GM21737 (cell line): ENCODE measurements around the gene PHACTR2.

Source experiments
- ATAC-seq: cut with Tn5 transposase; IDR thresholded peaks from one replicate; pipeline ENCODE4 v1.9.1; 2021; ENCODE audit warnings: mild to moderate bottlenecking, moderate library complexity; ENCODE audit not compliant: unreplicated experiment

The PHACTR2 gene

DNA sequence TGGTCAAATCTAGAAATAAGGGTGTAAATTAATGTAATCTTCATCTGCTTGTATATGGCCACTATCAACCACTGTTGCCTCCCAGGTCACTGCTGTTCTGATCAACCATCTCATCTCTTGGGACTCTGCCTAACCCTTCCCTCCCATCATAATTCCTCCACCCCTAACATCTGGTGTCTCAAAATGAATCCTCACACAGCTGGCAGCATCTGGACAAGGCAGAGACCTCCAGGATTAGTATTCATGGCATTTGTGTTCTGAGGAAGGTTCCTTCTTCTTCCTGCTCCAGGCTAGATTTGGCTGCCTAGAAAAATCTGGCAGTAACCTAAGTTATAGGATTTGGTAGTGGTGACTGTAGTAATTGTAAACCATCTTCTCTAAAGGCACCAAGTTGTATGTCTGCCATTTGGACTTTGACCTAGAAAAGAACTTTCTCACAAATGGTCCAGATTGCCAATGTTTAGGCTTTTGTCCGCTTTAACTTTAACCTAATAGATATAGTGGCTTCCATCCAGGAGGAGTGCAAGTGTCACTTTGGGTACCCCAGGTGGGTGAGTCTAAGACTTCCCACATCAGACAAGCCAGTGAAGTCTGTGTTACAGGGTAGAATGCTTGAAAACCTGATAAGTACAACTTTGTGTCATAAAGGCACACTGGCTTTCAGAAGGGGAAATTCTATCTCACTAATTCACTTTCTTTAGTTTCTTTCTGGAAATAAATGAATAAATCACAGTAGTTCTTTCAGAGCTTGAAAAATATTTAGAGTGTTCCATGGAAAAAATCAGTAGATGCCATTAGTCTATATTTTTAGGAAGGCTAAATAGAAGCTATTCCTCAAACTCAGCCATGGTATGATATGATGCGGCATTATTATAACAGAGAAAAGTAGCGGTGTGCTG is 3.0 kb upstream of the PHACTR2 start:
- no peak for ATAC-seq

DNA sequence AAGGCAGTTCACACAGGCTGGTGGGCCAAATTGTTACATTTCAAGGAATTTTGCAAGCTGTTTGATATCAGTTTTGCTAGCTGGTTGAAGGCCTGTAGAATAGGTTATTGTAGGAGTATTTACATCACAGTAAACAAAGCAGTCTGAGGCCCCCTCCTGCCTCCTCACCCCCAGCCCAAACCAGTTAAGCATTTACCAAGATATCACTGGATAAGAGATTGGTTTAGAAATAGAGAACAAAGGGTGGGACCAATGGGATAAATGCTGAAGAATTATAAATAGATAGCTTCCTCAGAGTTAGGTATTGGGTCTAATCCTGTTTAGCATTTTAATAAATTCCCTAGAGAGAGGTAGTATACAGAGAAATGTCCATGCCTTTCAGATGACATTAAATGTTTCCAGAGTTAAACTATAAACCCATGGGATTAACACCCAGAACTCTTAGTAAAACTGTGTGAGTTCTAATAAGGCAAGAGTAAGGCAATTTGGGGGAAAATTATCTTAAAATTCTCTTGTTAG is 2.3 kb upstream of the PHACTR2 start:
- no peak for ATAC-seq

DNA sequence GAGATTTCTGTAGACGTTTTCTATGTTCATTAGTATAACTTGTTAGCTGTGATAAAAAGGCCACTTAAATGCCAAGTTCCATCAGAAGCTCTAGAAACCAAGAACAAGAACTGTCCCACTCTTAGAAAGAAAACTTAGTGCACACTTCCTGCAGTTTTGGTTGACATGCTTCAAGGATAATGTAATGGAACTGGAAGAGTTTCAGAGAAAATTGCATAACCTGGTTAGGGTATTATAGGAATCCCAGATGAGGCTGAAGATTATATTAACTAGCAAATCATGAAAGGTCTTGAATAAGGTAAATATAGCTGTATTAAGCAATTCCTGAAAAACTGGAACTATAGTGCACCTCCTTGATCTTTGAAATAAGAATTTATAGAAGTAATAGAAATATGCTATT is 1.8 kb upstream of the PHACTR2 start:
- ATAC-seq, result no peak

DNA sequence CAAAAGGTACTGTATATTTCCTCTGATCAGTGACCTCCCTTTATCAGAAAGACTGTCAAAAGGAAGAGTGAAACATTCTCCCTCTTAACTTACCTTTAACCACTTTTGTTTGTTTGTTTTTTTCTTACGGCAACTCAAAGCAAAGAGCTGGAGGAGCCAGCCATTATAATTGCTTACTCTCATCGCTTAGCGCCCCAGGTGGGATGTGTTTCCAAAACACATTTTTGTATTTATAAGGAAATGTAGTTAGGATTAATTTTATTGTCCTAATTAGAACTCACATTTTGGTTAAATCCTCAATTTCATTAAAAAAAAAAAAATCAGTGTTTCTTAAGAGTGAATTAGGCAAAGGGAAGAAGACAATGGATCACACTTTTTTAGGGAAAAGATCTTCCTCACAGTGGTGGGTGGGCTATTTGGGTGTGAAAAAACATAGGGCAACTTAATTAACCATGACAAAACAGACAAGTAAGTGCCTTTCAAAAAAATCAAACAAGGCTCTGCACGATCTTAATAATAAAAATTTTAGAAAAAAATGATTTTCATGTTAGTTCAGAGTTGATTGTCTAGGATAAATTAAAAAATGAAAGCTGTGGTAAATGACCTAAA is 1.2 kb upstream of the PHACTR2 start:
- ATAC-seq, result no peak

DNA sequence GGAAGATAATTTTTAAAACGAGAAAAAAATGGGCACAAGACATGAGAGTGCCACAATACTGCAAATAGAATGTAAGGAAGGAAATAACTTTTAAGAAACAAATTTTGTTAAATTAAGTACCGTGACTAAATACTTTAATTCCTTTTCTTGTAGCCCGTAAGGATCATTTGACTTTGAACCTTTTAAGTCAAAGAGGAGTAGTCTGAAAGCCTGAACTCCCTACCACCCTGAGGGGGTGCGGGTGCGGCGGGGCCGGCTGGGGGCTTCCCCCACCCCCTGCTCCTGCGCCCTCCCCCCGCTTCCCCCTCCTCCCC is 231 bp upstream of the PHACTR2 start:
- ATAC-seq, result no peak

DNA sequence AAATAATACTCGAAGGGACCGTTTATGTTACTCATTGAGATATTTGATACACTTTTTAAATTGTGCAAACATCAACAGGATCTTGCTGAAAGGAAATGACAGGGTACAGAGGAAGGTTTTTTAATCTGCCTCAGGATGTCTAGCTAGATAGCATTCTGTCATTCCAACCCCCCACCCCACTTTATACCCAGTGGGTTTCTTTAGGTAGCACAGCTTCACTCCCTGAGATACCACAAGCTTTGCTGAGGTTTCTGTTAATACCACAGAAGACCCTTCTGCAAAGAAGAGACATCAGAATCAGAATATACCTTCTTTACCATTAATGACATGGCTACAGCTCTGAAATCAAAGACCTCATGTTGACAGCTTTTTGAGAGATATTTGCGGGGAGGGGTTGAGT is 1.3 kb downstream of the PHACTR2 start:
- ATAC-seq, result no peak

DNA sequence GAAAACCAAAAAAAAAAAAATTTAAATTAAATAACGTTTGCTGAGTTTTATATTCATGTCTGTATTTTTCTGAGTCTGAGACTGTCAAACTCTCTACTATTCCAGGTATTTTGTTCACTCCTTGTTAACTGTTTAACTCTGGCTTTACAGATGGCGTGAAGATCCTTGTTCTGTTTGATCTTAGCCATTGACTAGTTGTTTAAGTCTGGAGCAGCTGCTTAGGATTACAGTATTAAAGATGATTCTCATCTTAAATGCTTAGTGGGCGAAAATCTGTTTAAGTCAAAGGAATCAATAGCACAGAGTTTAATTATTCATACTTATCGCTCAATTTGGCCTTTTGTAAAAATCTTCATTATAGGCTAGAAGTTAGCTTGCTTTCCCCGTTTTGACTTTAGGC is 2.4 kb downstream of the PHACTR2 start:
- no peak for ATAC-seq

DNA sequence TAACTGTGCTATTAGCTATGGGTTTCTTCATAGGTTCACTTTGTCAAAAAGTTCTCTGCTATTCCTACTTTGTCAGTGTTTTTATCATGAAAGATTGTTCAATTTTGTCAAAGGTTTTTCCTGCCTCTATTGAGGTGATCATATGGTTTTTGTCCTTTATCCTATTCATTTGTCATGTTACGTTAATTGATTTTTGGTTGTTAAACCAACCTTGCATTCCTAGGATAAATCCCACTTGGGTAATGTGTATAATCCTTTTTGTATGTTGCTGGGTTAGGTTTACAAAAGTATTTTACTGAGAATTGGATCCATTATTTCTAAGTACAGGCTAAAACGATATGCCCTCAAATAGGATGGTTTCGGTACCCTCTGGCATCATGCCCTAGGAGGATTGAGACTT is 5.0 kb downstream of the PHACTR2 start:
- ATAC-seq, result no peak

DNA sequence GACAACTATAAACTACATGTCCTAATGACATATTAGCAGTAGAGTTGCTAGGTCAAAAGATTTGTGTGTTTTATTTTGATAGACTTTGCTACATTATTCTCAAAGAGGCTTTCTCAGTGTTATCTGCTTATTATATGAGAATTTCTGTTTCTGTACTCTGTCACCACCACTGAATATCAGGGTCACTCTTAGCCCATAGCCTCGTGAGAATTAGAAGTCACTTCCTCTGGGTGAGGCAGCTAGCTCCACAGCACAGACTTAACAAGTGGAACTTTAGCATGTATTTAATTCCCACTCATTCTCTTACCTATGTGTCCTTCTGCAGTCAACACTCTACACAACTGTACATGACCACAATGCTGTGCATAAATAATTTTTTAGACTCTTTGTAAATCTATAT is 6.7 kb downstream of the PHACTR2 start:
- no peak for ATAC-seq

DNA sequence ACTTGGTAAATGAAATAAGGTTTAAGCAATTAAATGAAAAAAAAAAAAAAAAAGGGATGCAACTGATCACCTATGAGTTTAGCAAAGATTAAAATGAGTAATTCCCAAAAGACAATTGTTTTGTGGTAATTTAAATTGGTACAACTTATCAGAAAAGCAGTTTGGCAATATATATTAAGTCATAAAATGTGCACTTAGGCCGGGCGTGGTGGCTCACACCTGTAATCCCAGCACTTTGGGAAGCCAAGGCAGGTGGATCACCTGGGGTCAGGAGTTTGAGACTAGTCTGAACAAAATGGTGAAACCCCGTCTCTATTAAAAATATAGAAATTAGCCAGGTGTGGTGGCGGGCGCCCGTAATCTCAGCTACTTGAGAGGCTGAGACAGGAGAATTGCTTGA is 7.9 kb downstream of the PHACTR2 start:
- no peak for ATAC-seq

DNA sequence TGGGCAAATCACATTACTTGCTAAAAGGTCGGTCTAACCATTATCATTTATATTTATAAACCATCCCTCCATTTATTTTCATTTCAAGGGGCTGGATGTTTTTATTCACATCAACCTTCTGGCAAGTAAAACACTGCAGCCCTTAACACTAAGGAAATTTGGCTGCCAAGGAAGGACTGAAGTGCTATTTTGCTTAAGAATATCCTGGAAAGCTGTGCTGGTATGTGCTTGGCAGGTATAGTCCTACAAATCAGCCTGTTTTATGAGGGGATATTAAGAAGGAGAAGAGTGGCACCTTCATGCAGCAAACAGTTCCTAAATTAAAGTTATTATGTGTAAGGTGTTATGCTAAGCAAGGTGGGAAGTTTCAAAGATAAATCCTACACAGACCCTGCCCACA is 9.8 kb downstream of the PHACTR2 start:
- ATAC-seq, result no peak

DNA sequence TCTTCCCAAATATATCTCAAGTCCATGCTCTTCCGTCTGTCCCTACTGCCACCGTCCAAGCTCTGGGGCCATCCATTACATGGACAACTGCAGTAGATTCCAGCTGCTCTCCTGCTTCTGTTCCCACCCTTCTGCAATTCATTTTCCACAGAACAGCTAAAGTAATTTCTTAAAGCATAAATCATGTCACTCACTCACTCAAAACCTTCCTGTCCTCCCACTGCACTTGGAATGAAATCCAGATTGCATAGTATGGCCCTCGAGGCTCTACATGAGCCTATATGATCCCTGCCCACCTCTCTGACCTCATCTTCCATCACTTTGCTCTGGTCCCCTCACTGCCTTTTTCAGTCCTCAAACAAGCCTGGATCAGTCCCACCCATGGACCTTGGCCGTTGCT is 10.9 kb downstream of the PHACTR2 start:
- ATAC-seq, result no peak

DNA sequence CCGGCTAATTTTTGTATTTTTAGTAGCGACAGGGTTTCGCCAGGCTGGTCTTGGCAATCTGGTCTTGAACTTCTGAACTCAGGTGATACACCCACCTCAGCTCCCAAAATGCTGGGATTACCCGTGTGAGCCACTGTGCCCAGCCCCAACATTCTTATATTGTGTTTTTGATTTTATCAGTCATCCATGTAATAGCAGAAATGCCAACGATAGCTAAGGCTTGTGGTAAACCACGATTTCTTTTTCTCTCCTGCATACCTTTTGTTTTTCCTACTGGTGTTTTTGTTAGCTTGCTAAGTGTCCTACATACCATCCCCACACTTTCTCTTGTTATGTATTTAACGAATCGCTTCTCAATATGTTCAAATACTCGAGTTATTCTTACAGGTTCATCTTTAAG is 12.1 kb downstream of the PHACTR2 start:
- ATAC-seq, result no peak

DNA sequence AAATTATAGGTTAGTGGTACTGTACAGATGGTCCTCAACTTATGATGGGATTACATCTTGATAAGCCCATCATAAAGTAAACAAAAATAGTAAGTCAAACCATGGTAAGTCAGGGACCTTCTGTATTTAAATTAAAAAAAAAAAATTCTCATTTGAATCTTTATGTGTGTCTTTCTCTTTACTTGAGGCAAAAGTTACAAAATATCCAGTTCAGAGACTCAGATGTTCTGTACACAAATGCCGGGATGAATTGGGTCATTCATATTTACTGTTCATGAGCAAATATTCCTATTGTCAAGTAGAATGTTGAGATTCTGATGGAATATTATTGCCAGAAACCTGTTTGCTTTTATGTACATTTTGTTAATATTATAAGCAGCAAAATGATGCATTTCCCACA is 13.4 kb downstream of the PHACTR2 start:
- ATAC-seq, result no peak

DNA sequence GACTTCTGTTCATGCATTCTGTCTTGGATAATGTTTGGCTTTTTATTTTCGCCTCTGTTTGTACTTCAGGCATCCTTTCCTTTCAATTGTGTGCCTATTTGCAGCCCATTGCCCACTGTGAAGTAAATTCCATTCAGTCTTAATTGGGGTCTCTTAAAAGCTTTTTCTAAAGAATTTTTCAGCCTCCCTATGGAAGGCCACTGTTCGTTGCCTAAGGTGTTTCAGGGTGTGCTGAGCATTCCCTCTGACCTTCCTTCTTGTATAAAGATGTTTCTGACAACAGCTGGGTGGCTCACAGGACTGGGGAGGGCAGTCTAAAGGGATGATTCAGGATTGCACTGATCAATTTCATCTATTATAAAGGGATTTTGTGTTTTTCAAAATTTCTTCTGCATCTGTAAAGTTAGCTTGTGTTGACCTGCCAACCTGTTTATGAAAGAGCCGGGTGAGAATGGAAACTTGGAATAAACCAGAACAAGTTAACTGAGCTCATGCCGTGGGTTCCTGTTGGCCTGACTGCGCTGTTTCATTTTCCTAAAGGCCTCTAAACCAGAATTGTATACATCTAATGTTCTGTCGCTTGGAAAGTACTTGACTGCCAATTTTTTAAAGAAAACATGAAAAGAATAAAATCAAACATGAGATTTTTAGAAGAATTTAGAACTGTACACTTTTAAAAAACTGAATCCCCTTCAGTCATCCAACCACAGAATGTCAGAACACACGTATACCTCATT is 14.3 kb downstream of the PHACTR2 start:
- ATAC-seq, result no peak

DNA sequence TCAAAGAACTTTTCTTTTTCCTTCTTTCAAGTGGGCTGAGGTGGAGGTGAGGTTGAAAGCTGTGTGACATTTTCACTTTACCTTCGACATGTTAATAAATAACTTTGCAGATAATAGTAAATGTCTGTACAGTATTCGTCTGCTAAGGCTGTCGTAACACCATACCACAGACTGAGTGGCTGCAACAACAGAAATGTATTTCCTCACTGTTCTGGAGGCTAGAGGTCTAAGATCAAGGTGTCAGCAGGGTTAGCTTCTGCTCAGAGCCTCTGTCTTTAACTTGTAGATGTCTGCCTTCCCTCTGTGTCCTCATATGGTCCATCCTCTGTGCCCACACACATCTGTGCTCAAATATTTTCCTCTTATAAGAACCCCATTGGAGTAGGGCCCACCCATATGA is 14.9 kb downstream of the PHACTR2 start:
- no peak for ATAC-seq

DNA sequence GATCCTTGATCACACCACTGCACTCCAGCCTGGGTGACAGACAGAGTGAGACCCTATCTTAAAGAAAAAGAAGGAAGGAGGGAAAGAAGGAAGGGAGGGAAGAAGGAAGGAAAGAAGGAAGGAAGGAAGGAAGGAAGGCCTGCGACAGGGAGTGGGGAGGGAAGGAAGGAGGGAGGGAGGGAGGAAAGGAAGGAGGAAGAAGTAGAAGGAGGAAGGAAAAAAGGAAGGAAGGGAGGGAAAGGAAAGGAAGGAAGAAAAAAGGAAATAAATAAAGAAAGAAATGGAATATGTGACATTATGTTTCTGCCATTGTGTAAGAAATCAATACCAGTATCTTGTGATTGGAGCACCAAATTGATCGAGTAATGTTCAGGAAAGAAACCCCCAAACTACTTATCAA is 16.2 kb downstream of the PHACTR2 start:
- no peak for ATAC-seq

DNA sequence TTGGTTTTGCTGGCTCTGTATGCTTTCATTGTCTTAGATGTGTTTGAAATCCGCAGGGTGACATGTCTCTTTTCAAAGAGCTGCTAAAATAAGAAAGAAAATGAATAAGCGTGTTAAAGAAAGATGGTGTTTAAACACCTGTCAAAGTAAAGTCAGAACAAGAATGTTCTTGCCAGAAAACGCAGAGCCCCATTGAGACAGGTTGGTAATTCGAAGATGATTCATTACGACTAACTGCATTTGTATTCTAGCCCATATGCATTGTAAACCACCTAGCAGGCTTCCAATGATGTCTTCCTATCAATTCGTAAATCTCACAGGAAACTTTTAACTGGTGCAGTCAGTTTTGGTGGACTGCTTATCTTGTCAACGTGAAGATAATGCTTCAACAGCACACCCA is 16.8 kb downstream of the PHACTR2 start:
- no peak for ATAC-seq

DNA sequence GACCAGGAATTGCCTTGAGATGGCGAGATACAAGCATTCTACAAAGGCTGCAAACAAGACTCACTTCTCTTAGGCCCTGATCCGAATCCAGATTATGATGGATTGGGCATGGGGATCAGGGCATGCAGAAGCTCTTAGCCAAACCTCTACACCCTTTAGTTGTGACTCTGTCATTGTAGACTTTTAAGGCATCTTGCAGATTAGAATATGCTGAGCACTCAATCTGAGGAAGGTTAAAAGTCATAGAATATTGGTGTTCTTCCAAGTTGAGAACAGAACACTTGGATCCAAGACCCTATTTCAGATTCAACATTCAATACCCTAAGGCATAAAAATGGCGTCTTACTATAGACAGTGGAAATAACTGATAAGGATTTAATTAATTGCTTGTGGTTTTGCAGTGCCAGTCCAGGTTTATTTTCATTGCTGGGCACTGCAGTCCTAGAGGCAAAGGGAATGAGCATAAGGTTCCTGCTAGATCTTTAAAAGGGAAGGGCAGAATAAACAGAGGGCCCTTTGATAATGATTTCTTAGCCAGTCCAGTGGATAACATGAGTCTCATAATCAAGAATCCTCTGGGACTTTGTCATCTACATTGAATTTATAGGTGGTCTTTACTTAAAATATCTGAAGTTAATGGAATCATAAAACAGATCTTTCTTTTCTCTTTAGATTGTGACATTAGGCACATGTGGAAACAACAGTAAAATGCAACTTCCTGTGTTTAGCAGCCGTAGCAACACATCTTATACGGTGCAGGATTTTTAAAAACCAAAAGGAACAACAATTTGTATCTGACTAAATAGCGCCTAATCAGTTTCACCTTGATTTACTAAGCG is 17.6 kb downstream of the PHACTR2 start:
- ATAC-seq, result no peak

DNA sequence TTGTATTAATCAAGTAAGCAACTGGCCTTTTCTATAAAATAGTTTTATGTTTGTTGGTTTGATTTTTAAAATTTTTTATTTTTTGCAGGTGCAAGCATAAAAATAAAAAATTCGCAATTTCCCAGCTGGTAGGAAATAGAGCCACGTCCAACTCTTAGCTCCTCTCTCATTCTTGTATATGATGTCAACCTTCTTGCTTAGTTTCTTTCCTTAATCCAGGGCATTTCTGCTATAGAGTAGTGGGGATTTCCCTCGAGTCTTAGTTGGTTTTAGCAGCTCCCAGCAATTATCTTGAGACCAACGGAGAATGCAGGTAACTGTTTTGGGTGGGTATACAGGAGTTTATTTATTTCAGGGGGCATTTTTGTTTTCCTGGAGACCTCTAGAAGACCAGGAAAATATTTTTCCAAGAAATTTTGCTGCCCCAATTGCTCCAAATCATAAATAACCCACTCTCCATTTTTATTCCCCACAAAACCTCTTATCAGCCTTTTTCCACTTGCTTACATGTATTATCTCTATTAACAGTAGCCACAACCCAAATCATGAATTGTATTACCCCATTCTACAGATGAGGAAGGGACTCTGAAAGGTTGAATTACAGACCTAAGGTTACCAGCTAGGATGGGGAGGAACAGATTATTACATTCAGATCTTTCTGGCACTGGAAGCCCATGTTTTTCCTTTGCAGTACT is 18.4 kb downstream of the PHACTR2 start:
- ATAC-seq, result no peak

DNA sequence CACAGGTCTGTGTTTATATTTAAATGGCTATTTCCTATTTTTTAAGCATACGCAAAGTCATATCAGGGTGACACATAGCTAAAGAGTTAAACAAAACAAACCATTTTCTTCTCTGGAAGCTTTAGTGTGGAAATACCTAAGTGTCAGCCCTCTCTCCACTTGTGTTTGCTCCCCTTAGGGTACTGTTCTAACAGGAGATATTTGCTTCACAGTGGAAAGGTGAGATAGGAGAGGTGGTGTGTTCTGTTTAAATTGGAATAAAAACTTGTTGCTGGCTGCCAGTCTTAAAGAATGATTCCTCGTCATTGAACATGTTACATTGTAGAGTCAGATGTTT is 18.9 kb downstream of the PHACTR2 start:
- no peak for ATAC-seq
